Mononuclear cell (primary cell): Measurements from ENCODE around the gene NRG4. TPM values are rescaled to one million over a fixed set of nuclear protein-coding genes. Genes with fewer than 3 reads are reported as not detected.
"Not testable (repeated sequence)": the region's sequence is repeated elsewhere in the genome, so short reads cannot be mapped to it uniquely, and the experiment has no call there.

Source experiments
- H3K27me3 ChIP-seq: 2 replicates; pipeline ENCODE4 v1.6.0; 2011; ENCODE audit warnings: low read length, control low read depth; ENCODE audit not compliant: insufficient read depth
- H3K4me1 ChIP-seq: 2 replicates; pipeline ENCODE4 v1.5.1; 2011; ENCODE audit warnings: mild to moderate bottlenecking, low read length, control low read depth; ENCODE audit not compliant: insufficient read depth
- H3K4me3 ChIP-seq: 2 replicates; pipeline ENCODE4 v1.5.1; 2011; ENCODE audit warnings: mild to moderate bottlenecking, low read length, moderate library complexity
- H3K9me3 ChIP-seq: 2 replicates; pipeline ENCODE4 v1.5.1; 2011; ENCODE audit warnings: low read depth, mild to moderate bottlenecking, control low read depth, low read length
- total RNA-seq: library from RNA; depleted of rRNA; stranded (reverse); fragments of >200 nt; gene quantifications from one replicate; pipeline ENCODE4 v1.2.3, GENCODE V29; 2012

NRG4 gene
- total RNA-seq, 1 donor, result 0.84 TPM

- no peak overlapping the region for H3K4me3 ChIP-seq
- H3K4me1 ChIP-seq, result peaks cover 12% of the 10 kb centered on the region
- no peaks in the 10 kb centered on the region for H3K9me3 ChIP-seq
- H3K27me3 ChIP-seq, result no peaks in the 10 kb centered on the region
Measured at GRCh38 chr15:75925440-75925839, 86.8 kb downstream of the NRG4 start.

- H3K4me3 ChIP-seq, result no peak overlapping the region
- H3K4me1 ChIP-seq, result peaks cover 12% of the 10 kb centered on the region
- no peaks in the 10 kb centered on the region for H3K9me3 ChIP-seq
- no peaks in the 10 kb centered on the region for H3K27me3 ChIP-seq
Measured at GRCh38 chr15:75924576-75924975, 87.6 kb downstream of the NRG4 start.

- H3K4me3 ChIP-seq, result no peak overlapping the region
- H3K4me1 ChIP-seq, result peaks cover 12% of the 10 kb centered on the region
- H3K9me3 ChIP-seq, result no peaks in the 10 kb centered on the region
- H3K27me3 ChIP-seq, result no peaks in the 10 kb centered on the region
Measured at GRCh38 chr15:75923756-75924155, 88.5 kb downstream of the NRG4 start.

GRCh38 chr15:75921732-75922703 is 90.2 kb downstream of the NRG4 start:
- H3K27me3 ChIP-seq, result no peaks in the 10 kb centered on the region
- peaks cover 12% of the 10 kb centered on the region for H3K4me1 ChIP-seq
- no peak overlapping the region for H3K4me3 ChIP-seq
- no peaks in the 10 kb centered on the region for H3K9me3 ChIP-seq

GRCh38 chr15:75920079-75920478 is 92.1 kb downstream of the NRG4 start:
- Histone ChIP-seq H3K9me3 (no peaks in the 10 kb centered on the region), H3K4me1 (peaks cover 8% of the 10 kb centered on the region), H3K27me3 (no peaks in the 10 kb centered on the region), H3K4me3 (no peak overlapping the region)

- no peaks in the 10 kb centered on the region for H3K27me3 ChIP-seq
Measured at GRCh38 chr15:75918135-75918534, 94.1 kb downstream of the NRG4 start.

GRCh38 chr15:75916978-75917377 is 95.2 kb downstream of the NRG4 start:
- H3K27me3 ChIP-seq, result no peaks in the 10 kb centered on the region
- H3K9me3 ChIP-seq, result no peaks in the 10 kb centered on the region
- no peaks in the 10 kb centered on the region for H3K4me1 ChIP-seq
- H3K4me3 ChIP-seq, result no peak overlapping the region

More at GRCh38 chr15:75918135-75918534, 94.1 kb downstream of the NRG4 start:
- no peak overlapping the region for H3K4me3 ChIP-seq
- no peaks in the 10 kb centered on the region for H3K4me1 ChIP-seq
- no peaks in the 10 kb centered on the region for H3K9me3 ChIP-seq

- H3K4me1 ChIP-seq, H3K9me3 ChIP-seq, H3K4me3 ChIP-seq, H3K27me3 ChIP-seq: not testable (repeated sequence)
Measured at GRCh38 chr15:75910355-75910754, 101.9 kb downstream of the NRG4 start.

DNA sequence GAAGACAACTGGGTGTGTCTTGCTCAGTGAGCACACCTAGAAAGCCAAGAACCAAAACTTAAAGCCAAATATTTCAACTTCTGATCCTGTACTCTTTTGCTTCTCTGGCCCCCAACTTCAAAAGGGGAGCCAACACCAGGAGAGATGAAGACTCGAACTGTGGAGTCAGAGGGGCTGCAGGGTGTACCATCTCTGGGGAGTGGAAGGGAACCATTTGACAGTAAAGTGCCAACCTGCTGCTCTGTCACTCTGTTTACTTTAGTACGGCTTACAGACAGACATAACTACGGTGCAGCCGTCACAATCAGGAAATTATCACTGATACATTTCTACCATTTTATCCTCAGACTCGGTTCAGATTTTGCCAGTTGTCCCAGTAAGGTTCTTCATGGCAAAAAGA is 107.0 kb downstream of the NRG4 start:
- Histone ChIP-seq H3K9me3 (no peaks in the 10 kb centered on the region), H3K4me3 (no peak overlapping the region), H3K4me1 (peaks cover 12% of the 10 kb centered on the region), H3K27me3 (no peaks in the 10 kb centered on the region)

GRCh38 chr15:75903331-75904239 is 108.6 kb downstream of the NRG4 start, which contains the start of gene FBXO22:
TSS of gene FBXO22 (plus strand) at chr15:75903878. CDS start at chr15:75903964, 86 bp downstream.
- Histone ChIP-seq H3K9me3 (no peaks in the 10 kb centered on the region), H3K4me3 (peak within 1 kb of the TSS; percentile 92), H3K4me1 (peaks cover 12% of the 10 kb centered on the region), H3K27me3 (no peaks in the 10 kb centered on the region)

DNA sequence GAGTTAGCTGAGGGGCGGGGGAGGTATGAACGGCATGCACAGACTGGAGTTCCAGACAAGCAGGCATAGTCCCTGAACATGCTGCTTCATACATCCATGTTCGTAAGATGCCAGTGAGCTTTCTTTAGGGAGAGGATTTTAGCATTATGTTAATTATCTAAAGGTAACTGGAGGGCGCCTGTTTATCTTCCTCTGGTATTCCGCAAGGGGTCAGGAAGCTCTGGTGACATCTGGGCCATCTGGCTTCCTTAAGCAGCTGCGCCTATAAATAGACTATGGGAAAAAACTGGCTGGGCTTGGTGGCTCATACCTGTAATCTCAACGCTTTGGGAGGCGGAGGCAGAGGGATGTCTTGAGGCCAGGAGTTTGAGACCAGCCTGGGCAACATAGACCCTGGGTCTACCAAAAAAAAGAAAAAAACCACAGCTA is 110.1 kb downstream of the NRG4 start:
- no peak overlapping the region for H3K4me3 ChIP-seq
- H3K9me3 ChIP-seq, result no peaks in the 10 kb centered on the region
- H3K27me3 ChIP-seq, result no peaks in the 10 kb centered on the region
- H3K4me1 ChIP-seq, result peaks cover 12% of the 10 kb centered on the region

- H3K27me3 ChIP-seq, result no peaks in the 10 kb centered on the region
- H3K9me3 ChIP-seq, result no peaks in the 10 kb centered on the region
- H3K4me1 ChIP-seq, result peaks cover 12% of the 10 kb centered on the region
- H3K4me3 ChIP-seq, result no peak overlapping the region
Measured at GRCh38 chr15:75900577-75900976, 111.6 kb downstream of the NRG4 start.

- H3K27me3 ChIP-seq, result no peaks in the 10 kb centered on the region
- H3K4me1 ChIP-seq, result peaks cover 7% of the 10 kb centered on the region
- H3K9me3 ChIP-seq, result no peaks in the 10 kb centered on the region
- H3K4me3 ChIP-seq, result no peak overlapping the region
Measured at GRCh38 chr15:75895731-75896130, 116.5 kb downstream of the NRG4 start.

GRCh38 chr15:75891895-75892294 is 120.3 kb downstream of the NRG4 start:
- Histone ChIP-seq H3K4me1 (peaks cover 7% of the 10 kb centered on the region), H3K9me3 (no peaks in the 10 kb centered on the region), H3K4me3 (no peak overlapping the region), H3K27me3 (no peaks in the 10 kb centered on the region)
